Esophagus muscularis mucosa (tissue), 4 donors: ENCODE measurements around the gene CNTRL. TPM values are rescaled to one million over a fixed set of nuclear protein-coding genes. Genes with fewer than 3 reads are reported as not detected.

Source experiments
- DNase-seq: peaks from one replicate; pipeline ENCODE4 v3.0.0-alpha.2; 2017; ENCODE audit errors: extremely low spot score
- H3K27ac ChIP-seq, 4 donors: fragments of 200-600 bp; sonication (generic); replicated peaks in 1 of 4; 1 replicate in 3 of 4; 2 replicates in 1 of 4; pipeline ENCODE4 v1.5.1; 2016 to 2019; ENCODE audit warnings: mild to moderate bottlenecking in 1 of 4
- H3K27me3 ChIP-seq, 4 donors: fragments of 200-600 bp; sonication (generic); one replicate each; pipeline versions ENCODE4 v1.5.1 to v1.6.0; 2016 to 2019
- H3K36me3 ChIP-seq, 4 donors: fragments of 200-600 bp; sonication (generic); one replicate each; pipeline ENCODE4 v1.5.1; 2016 to 2019
- H3K4me1 ChIP-seq, 4 donors: fragments of 200-600 bp; sonication (generic); one replicate each; pipeline ENCODE4 v1.5.1; 2016 to 2019
- H3K4me3 ChIP-seq, 4 donors: fragments of 200-600 bp; sonication (generic); 1 replicate in 2 of 4; 2 replicates in 2 of 4; pipeline ENCODE4 v1.5.1; 2016 to 2019; ENCODE audit warnings: mild to moderate bottlenecking in 4 of 4, moderate library complexity in 1 of 4
- H3K9me3 ChIP-seq, 4 donors: fragments of 200-600 bp; sonication (generic); 1 replicate in 3 of 4; 2 replicates in 1 of 4; pipeline ENCODE4 v1.5.1; 2016 to 2019
- CTCF ChIP-seq, 3 experiments: fragments of 200-600 bp in 2 of 3; fragments of 450-650 bp in 1 of 3; sonication (generic) in 2 of 3; IDR thresholded peaks; one replicate each; pipeline ENCODE4 v1.5.1; 2017 to 2019; ENCODE audit warnings: antibody characterized with exemption in 3 of 3, mild to moderate bottlenecking in 2 of 3, moderate library complexity in 1 of 3
- EP300 ChIP-seq: sonication (generic); formaldehyde crosslinking; IDR thresholded peaks from one replicate; pipeline ENCODE4 v1.6.1; 2017; ENCODE audit warnings: antibody characterized with exemption
- POLR2A ChIP-seq: fragments of 450-650 bp; IDR thresholded peaks from one replicate; pipeline ENCODE4 v1.6.1; 2017; ENCODE audit warnings: antibody characterized with exemption, moderate library complexity, mild to moderate bottlenecking, low read depth
- POLR2AphosphoS5 ChIP-seq, 2 donors: sonication (generic); formaldehyde crosslinking; IDR thresholded peaks; one replicate each; pipeline ENCODE4 v1.6.1; 2017; ENCODE audit warnings: antibody characterized with exemption in 2 of 2
- WGBS: methylation state at CpG from one replicate; pipeline ENCODE4 v1.1.5; 2018; 5-methylcytosine and 5-hydroxymethylcytosine counted together
- intact Hi-C: fragments of 100-400 bp; cut with DNase I; formaldehyde crosslinking; loops from one replicate; pipeline ENCODE4 v1.15.1; 2023
- total RNA-seq, 4 donors: library from RNA; depleted of rRNA; stranded (reverse); fragments of >200 nt; gene quantifications; one replicate each; pipeline versions ENCODE4 v1.1.0 to v1.2.1, GENCODE V29; 2016

The CNTRL gene
- total RNA-seq, 4 donors from 2014 or later, result 7.8 to 14.1 (median 11.2) TPM

GRCh38 chr9:121168052-121168451 lies 93.3 kb downstream of the CNTRL start:
- Histone ChIP-seq H3K36me3 (peaks cover 18 to 86% (median 59%) of the 10 kb centered on the region in 4 donors), H3K27ac (no peak overlapping the region), H3K4me1 (no peaks in the 10 kb centered on the region), H3K9me3 (no peaks in the 10 kb centered on the region), H3K27me3 (no peaks in the 10 kb centered on the region), H3K4me3 (no peak overlapping the region)
- WGBS, result 95% methylated on average over 2 of the region's 2 CpGs
- intact Hi-C loops, result no loop called here
- DNase-seq, result no peak
- TF ChIP-seq EP300 (no peak), CTCF (IDR thresholded peaks at IDR 0.05) (no peak), POLR2A (no peak), POLR2AphosphoS5 (IDR thresholded peaks at IDR 0.05) (no peak)

- H3K4me1 ChIP-seq, result no peaks in the 10 kb centered on the region
- intact Hi-C loops, result no loop called here
- H3K36me3 ChIP-seq, result peaks cover 27 to 89% (median 70%) of the 10 kb centered on the region in 4 donors
- WGBS, result 73% methylated on average over 3 of the region's 3 CpGs
- H3K27ac ChIP-seq, result no peak overlapping the region
- H3K27me3 ChIP-seq, result no peaks in the 10 kb centered on the region
- TF ChIP-seq EP300 (no peak), CTCF (IDR thresholded peaks at IDR 0.05) (peak; percentile 18 to 47 (median 20))
- DNase-seq, result no peak
- no peaks in the 10 kb centered on the region for H3K9me3 ChIP-seq
- no peak overlapping the region for H3K4me3 ChIP-seq
Measured at GRCh38 chr9:121169094-121169601, 94.4 kb downstream of the CNTRL start.

GRCh38 chr9:121171236-121171635 lies 96.5 kb downstream of the CNTRL start:
- DNase-seq, result no peak
- Histone ChIP-seq H3K36me3 (peaks cover 27 to 97% (median 76%) of the 10 kb centered on the region in 4 donors), H3K4me1 (no peaks in the 10 kb centered on the region), H3K27me3 (no peaks in the 10 kb centered on the region), H3K4me3 (no peak overlapping the region), H3K9me3 (no peaks in the 10 kb centered on the region), H3K27ac (no peak overlapping the region)
- 95% methylated on average over 5 of the region's 5 CpGs for WGBS
- TF ChIP-seq POLR2AphosphoS5 (IDR thresholded peaks at IDR 0.05) (no peak), EP300 (no peak), POLR2A (no peak), CTCF (IDR thresholded peaks at IDR 0.05) (no peak)
- intact Hi-C loops, result no loop called here

GRCh38 chr9:121172726-121173487 lies 98.2 kb downstream of the CNTRL start:
- Histone ChIP-seq H3K27ac (no peak overlapping the region), H3K4me3 (no peak overlapping the region), H3K4me1 (no peaks in the 10 kb centered on the region), H3K9me3 (no peaks in the 10 kb centered on the region), H3K27me3 (no peaks in the 10 kb centered on the region), H3K36me3 (peaks cover 27 to 91% (median 66%) of the 10 kb centered on the region in 4 donors)
- WGBS, result 88% methylated on average over 1 of the region's 1 CpG
- DNase-seq, result no peak
- TF ChIP-seq POLR2A (no peak), CTCF (IDR thresholded peaks at IDR 0.05) (no peak), EP300 (no peak), POLR2AphosphoS5 (IDR thresholded peaks at IDR 0.05) (no peak)
- intact Hi-C loops, result no loop called here
